ENCODE data around the gene MAP4K3.

DNA sequence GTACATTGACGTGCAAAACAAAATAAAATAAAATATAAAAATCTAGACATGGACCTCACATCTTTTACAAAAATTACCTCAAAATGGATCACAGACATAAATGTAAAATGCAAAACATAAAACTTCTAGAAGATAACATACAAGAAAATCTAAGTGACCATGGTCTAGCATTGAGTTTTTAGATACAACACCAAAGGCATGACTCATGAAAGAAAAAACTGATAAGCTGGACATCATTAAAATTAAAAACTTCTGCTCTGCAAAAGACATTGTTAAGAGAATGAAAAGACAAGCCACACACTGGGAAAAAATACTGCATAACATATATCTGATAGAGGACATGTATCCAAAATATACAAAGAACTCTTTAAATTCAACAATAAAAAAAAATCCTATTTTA lies 14.4 kb downstream of the MAP4K3 start:
- no peak for TF ChIP-seq POLR2A (IDR thresholded peaks at IDR 0.05)
- TF ChIP-seq, protein P1, sequence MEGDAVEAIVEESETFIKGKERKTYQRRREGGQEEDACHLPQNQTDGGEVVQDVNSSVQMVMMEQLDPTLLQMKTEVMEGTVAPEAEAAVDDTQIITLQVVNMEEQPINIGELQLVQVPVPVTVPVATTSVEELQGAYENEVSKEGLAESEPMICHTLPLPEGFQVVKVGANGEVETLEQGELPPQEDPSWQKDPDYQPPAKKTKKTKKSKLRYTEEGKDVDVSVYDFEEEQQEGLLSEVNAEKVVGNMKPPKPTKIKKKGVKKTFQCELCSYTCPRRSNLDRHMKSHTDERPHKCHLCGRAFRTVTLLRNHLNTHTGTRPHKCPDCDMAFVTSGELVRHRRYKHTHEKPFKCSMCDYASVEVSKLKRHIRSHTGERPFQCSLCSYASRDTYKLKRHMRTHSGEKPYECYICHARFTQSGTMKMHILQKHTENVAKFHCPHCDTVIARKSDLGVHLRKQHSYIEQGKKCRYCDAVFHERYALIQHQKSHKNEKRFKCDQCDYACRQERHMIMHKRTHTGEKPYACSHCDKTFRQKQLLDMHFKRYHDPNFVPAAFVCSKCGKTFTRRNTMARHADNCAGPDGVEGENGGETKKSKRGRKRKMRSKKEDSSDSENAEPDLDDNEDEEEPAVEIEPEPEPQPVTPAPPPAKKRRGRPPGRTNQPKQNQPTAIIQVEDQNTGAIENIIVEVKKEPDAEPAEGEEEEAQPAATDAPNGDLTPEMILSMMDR (IDR thresholded peaks at IDR 0.05), result no peak

Data from heart left ventricle (tissue), 13 donors.